HepG2 (cell line): ENCODE data around the gene QSER1. TPM values are rescaled to one million over a fixed set of nuclear protein-coding genes. Genes with fewer than 3 reads are reported as not detected.

Experiments used
- MBNL3 ChIP-seq: fragments of 250-450 bp; sonication (Bioruptor Pico); conservative IDR thresholded peaks from 2 replicates; pipeline ENCODE4 v1.8.0; 2022; ENCODE audit warnings: mild to moderate bottlenecking, inconsistent platforms
- POGZ ChIP-seq: sonication (generic); formaldehyde crosslinking; IDR thresholded peaks from 2 replicates; pipeline ENCODE4 v1.4.0; 2020; ENCODE audit warnings: mild to moderate bottlenecking, missing genetic modification reagents
- TARDBP ChIP-seq: sonication (generic); formaldehyde crosslinking; IDR thresholded peaks from 2 replicates; pipeline ENCODE4 v1.8.0; 2022; ENCODE audit warnings: mild to moderate bottlenecking, missing genetic modification reagents
- TEAD2 ChIP-seq: sonication (generic); formaldehyde crosslinking; IDR thresholded peaks from 2 replicates; pipeline ENCODE4 v1.9.0; 2021; ENCODE audit warnings: missing genetic modification reagents
- ZFP36 ChIP-seq: fragments of 150-350 bp; IDR thresholded peaks from 2 replicates; pipeline ENCODE4 v1.6.1; 2018; ENCODE audit warnings: borderline replicate concordance, low read length, low read depth; ENCODE audit not compliant: partially characterized antibody
- ZFX ChIP-seq: sonication (generic); formaldehyde crosslinking; IDR thresholded peaks from 2 replicates; pipeline ENCODE4 v1.4.0; 2020; ENCODE audit warnings: mild to moderate bottlenecking, low read depth, missing genetic modification reagents, moderate library complexity
- ZNF747 ChIP-seq: sonication (generic); formaldehyde crosslinking; IDR thresholded peaks from 2 replicates; pipeline ENCODE4 v1.8.1; 2023; ENCODE audit warnings: missing genetic modification reagents, mild to moderate bottlenecking, borderline replicate concordance
- ZSCAN22 ChIP-seq: sonication (generic); formaldehyde crosslinking; IDR thresholded peaks from 2 replicates; pipeline ENCODE4 v1.4.0; 2020; ENCODE audit warnings: mild to moderate bottlenecking, missing genetic modification reagents
- polyA plus RNA-seq, 8 experiments: library from polyadenylated mRNA; depleted of rRNA in 3 of 8; stranded (reverse) in 7 of 8; unstranded in 1 of 8; fragments of >200 nt; fragmentation: Illumina TruSeq in 4 of 8; extraction: Trizol in 4 of 8; gene quantifications; 2 replicates each; pipeline versions ENCODE4 v1.2.1 to v1.2.3, GENCODE V29; 2011 to 2016; ENCODE audit warnings: low read depth in 4 of 8, missing spikeins in 1 of 8, mixed read lengths in 1 of 8; ENCODE audit not compliant: insufficient read depth in 1 of 8
- total RNA-seq, 5 experiments: library from RNA; depleted of rRNA; stranded (reverse); fragments of >200 nt; fragmentation: Illumina TruSeq; extraction: Trizol; gene quantifications; 2 replicates each; pipeline ENCODE4 v1.2.3, GENCODE V29; 2016; ENCODE audit warnings: low read depth in 1 of 5
- TF ChIP-seq, protein P1 (sequence below): sonication (generic); formaldehyde crosslinking; IDR thresholded peaks from 2 replicates; pipeline ENCODE4 v1.4.0; 2020; ENCODE audit warnings: missing genetic modification reagents, mild to moderate bottlenecking, borderline replicate concordance
- TF ChIP-seq, protein P2 (sequence below): sonication (generic); formaldehyde crosslinking; conservative IDR thresholded peaks from 2 replicates; pipeline ENCODE4 v1.4.0; 2020; ENCODE audit warnings: missing genetic modification reagents
- TF ChIP-seq, protein P3 (sequence below): sonication (generic); formaldehyde crosslinking; conservative IDR thresholded peaks from 2 replicates; pipeline ENCODE4 v1.4.0; 2020; ENCODE audit warnings: missing genetic modification reagents
- TF ChIP-seq, protein P4 (sequence below): sonication (generic); formaldehyde crosslinking; IDR thresholded peaks from 2 replicates; pipeline ENCODE4 v1.4.0; 2020; ENCODE audit warnings: missing genetic modification reagents, borderline replicate concordance
- TF ChIP-seq, protein P5 (sequence below): IDR thresholded peaks from 2 replicates; pipeline ENCODE4 v1.6.1; 2012; ENCODE audit warnings: low read depth, low read length, improper control_type of control experiment

QSER1 gene
- total and polyA plus RNA-seq, 2 of the 13 experiments (the other 11 are each of a cell fraction or from before 2014, with no cell fraction given), result 8.9 to 17.3 TPM

DNA sequence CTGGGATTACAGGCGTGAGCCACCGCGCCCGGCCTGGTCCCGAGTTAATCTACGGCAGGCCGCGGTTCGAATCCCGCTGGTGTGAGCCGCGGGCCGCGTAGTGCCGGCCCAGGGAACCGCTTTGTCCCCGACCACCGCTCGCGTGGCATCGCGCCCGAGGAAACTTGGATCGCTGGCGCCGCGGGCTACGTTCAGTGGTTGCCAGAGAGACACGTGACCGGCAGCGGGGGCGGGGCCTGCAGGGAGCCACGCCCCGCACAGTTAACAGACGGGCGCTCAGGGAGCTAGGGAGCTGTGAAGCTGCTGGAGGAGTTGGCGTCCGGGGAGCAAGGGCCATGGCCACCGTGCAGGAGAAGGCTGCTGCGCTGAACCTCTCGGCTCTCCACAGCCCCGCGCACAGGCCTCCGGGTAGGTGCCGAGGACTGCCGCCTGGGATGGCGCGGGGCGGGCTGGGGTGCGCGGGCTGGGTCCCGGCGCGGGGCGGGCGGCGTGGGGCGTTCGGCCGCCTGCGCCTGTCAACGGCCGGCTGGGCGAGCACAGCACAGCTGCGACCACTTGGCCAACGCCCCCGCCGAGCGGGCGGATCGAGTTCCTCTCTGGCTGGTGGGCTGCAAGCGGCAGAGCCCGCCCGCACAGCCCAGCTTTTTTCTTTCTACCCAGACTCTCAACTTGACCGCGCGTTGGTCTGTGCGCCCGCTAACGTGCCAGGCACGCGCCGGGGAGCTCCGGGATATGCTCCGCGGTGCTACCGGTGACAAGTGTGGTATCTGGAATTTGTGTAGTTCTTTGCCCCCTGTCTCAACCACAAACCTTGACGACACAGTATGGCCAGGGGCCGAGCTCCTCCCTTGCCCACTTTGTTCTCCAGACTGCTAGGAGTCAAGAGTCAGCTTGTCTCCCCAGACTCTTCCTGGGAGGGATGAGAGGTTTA lies 123.3 kb downstream of the QSER1 start, which contains the start of gene DEPDC7 (continued):
- TF ChIP-seq ZNF747 (CRISPR knock-in tag), result no peak
- TF ChIP-seq, protein P1, sequence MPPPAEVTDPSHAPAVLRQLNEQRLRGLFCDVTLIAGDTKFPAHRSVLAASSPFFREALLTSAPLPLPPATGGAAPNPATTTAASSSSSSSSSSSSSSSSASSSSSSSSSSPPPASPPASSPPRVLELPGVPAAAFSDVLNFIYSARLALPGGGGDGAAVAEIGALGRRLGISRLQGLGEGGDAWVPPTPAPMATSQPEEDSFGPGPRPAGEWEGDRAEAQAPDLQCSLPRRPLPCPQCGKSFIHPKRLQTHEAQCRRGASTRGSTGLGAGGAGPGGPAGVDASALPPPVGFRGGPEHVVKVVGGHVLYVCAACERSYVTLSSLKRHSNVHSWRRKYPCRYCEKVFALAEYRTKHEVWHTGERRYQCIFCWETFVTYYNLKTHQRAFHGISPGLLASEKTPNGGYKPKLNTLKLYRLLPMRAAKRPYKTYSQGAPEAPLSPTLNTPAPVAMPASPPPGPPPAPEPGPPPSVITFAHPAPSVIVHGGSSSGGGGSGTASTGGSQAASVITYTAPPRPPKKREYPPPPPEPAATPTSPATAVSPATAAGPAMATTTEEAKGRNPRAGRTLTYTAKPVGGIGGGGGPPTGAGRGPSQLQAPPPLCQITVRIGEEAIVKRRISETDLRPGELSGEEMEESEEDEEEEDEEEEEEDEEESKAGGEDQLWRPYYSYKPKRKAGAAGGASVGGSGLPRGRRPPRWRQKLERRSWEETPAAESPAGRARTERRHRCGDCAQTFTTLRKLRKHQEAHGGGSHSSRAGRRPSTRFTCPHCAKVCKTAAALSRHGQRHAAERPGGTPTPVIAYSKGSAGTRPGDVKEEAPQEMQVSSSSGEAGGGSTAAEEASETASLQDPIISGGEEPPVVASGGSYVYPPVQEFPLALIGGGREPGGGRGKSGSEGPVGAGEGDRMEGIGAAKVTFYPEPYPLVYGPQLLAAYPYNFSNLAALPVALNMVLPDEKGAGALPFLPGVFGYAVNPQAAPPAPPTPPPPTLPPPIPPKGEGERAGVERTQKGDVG (CRISPR knock-in tag), result no peak
- peak; percentile 94 for TF ChIP-seq POGZ (CRISPR knock-in tag)
- TF ChIP-seq ZFX (CRISPR knock-in tag), result peak; percentile 93
- TF ChIP-seq TARDBP (CRISPR knock-in tag), result peak; percentile 18; the same call in 1 of the 2 replicates
- TF ChIP-seq, protein P2, sequence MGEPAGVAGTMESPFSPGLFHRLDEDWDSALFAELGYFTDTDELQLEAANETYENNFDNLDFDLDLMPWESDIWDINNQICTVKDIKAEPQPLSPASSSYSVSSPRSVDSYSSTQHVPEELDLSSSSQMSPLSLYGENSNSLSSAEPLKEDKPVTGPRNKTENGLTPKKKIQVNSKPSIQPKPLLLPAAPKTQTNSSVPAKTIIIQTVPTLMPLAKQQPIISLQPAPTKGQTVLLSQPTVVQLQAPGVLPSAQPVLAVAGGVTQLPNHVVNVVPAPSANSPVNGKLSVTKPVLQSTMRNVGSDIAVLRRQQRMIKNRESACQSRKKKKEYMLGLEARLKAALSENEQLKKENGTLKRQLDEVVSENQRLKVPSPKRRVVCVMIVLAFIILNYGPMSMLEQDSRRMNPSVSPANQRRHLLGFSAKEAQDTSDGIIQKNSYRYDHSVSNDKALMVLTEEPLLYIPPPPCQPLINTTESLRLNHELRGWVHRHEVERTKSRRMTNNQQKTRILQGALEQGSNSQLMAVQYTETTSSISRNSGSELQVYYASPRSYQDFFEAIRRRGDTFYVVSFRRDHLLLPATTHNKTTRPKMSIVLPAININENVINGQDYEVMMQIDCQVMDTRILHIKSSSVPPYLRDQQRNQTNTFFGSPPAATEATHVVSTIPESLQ, result no peak
- TF ChIP-seq ZSCAN22 (CRISPR knock-in tag), result no peak
- TF ChIP-seq, protein P3, sequence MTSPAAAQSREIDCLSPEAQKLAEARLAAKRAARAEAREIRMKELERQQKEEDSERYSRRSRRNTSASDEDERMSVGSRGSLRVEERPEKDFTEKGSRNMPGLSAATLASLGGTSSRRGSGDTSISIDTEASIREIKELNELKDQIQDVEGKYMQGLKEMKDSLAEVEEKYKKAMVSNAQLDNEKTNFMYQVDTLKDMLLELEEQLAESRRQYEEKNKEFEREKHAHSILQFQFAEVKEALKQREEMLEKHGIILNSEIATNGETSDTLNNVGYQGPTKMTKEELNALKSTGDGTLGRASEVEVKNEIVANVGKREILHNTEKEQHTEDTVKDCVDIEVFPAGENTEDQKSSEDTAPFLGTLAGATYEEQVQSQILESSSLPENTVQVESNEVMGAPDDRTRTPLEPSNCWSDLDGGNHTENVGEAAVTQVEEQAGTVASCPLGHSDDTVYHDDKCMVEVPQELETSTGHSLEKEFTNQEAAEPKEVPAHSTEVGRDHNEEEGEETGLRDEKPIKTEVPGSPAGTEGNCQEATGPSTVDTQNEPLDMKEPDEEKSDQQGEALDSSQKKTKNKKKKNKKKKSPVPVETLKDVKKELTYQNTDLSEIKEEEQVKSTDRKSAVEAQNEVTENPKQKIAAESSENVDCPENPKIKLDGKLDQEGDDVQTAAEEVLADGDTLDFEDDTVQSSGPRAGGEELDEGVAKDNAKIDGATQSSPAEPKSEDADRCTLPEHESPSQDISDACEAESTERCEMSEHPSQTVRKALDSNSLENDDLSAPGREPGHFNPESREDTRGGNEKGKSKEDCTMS (CRISPR knock-in tag), result no peak
- no peak for TF ChIP-seq ZFP36
- TF ChIP-seq, protein P4, sequence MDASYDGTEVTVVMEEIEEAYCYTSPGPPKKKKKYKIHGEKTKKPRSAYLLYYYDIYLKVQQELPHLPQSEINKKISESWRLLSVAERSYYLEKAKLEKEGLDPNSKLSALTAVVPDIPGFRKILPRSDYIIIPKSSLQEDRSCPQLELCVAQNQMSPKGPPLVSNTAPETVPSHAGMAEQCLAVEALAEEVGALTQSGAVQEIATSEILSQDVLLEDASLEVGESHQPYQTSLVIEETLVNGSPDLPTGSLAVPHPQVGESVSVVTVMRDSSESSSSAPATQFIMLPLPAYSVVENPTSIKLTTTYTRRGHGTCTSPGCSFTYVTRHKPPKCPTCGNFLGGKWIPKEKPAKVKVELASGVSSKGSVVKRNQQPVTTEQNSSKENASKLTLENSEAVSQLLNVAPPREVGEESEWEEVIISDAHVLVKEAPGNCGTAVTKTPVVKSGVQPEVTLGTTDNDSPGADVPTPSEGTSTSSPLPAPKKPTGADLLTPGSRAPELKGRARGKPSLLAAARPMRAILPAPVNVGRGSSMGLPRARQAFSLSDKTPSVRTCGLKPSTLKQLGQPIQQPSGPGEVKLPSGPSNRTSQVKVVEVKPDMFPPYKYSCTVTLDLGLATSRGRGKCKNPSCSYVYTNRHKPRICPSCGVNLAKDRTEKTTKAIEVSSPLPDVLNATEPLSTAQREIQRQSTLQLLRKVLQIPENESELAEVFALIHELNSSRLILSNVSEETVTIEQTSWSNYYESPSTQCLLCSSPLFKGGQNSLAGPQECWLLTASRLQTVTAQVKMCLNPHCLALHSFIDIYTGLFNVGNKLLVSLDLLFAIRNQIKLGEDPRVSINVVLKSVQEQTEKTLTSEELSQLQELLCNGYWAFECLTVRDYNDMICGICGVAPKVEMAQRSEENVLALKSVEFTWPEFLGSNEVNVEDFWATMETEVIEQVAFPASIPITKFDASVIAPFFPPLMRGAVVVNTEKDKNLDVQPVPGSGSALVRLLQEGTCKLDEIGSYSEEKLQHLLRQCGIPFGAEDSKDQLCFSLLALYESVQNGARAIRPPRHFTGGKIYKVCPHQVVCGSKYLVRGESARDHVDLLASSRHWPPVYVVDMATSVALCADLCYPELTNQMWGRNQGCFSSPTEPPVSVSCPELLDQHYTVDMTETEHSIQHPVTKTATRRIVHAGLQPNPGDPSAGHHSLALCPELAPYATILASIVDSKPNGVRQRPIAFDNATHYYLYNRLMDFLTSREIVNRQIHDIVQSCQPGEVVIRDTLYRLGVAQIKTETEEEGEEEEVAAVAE (CRISPR knock-in tag), result no peak; the same call in 1 of the 2 replicates
- TF ChIP-seq, protein P5, sequence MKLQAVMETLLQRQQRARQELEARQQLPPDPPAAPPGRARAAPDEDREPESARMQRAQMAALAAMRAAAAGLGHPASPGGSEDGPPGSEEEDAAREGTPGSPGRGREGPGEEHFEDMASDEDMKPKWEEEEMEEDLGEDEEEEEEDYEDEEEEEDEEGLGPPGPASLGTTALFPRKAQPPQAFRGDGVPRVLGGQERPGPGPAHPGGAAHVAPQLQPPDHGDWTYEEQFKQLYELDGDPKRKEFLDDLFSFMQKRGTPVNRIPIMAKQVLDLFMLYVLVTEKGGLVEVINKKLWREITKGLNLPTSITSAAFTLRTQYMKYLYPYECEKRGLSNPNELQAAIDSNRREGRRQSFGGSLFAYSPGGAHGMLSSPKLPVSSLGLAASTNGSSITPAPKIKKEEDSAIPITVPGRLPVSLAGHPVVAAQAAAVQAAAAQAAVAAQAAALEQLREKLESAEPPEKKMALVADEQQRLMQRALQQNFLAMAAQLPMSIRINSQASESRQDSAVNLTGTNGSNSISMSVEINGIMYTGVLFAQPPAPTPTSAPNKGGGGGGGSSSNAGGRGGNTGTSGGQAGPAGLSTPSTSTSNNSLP, result no peak
- TF ChIP-seq TEAD2 (CRISPR knock-in tag), result no peak
- TF ChIP-seq MBNL3 (CRISPR knock-in tag), result no peak
